CD4-positive, CD25-positive, alpha-beta regulatory T cell (primary cell): ENCODE results near the gene SRRD. TPM values are rescaled to one million over a fixed set of nuclear protein-coding genes. Genes with fewer than 3 reads are reported as not detected.

Source experiments
- ATAC-seq, 2 donors: fragments of 150-1000 bp; cut with Tn5 transposase; one replicate each; pipeline ENCODE4 v1.10.0; 2021; ENCODE audit warnings: low read depth in 2 of 2, moderate number of reproducible peaks in 2 of 2, moderate library complexity in 1 of 2
- DNase-seq, 3 donors: peaks; one replicate each; pipeline versions ENCODE4 v3.0.0 to v3.0.0-alpha.2; 2012 to 2022; ENCODE audit warnings: mixed read lengths in 1 of 3
- H3K27ac ChIP-seq: one replicate; pipeline ENCODE4 v1.7.0; 2013; ENCODE audit warnings: mild to moderate bottlenecking, low read length; ENCODE audit not compliant: insufficient read depth, poor library complexity, severe bottlenecking
- H3K27me3 ChIP-seq: one replicate; pipeline ENCODE4 v1.7.0; 2013; ENCODE audit warnings: low read length; ENCODE audit not compliant: control insufficient read depth, insufficient read depth
- H3K36me3 ChIP-seq: one replicate; pipeline ENCODE4 v1.7.0; 2013; ENCODE audit warnings: mild to moderate bottlenecking, low read length, moderate library complexity; ENCODE audit not compliant: control insufficient read depth, insufficient read depth
- H3K4me1 ChIP-seq: 2 replicates; pipeline ENCODE4 v1.7.0; 2013; ENCODE audit warnings: mild to moderate bottlenecking, low read length; ENCODE audit not compliant: insufficient read depth, control insufficient read depth, poor library complexity, severe bottlenecking
- H3K4me3 ChIP-seq: one replicate; pipeline ENCODE4 v1.7.0; 2013; ENCODE audit warnings: low read depth, mild to moderate bottlenecking, low read length, moderate library complexity
- H3K9me3 ChIP-seq, 2 experiments: 1 replicate in 1 of 2; 2 replicates in 1 of 2; pipeline ENCODE4 v1.7.0; 2013; ENCODE audit warnings: low read length in 2 of 2, mild to moderate bottlenecking in 1 of 2, moderate library complexity in 1 of 2; ENCODE audit not compliant: control insufficient read depth in 2 of 2
- H3K27ac Mint-ChIP-seq, 3 donors: one replicate each; pipeline ENCODE4 v1.8.0; 2020 to 2022; ENCODE audit warnings: mild to moderate bottlenecking in 3 of 3, mixed read lengths in 3 of 3, moderate library complexity in 2 of 3
- H3K27me3 Mint-ChIP-seq: one replicate; pipeline ENCODE4 v1.8.0; 2022; ENCODE audit warnings: mild to moderate bottlenecking, mixed read lengths
- H3K36me3 Mint-ChIP-seq: one replicate; pipeline ENCODE4 v1.8.0; 2020; ENCODE audit warnings: mixed read lengths
- H3K4me1 Mint-ChIP-seq, 4 donors: one replicate each; pipeline ENCODE4 v1.8.0; 2020 to 2022; ENCODE audit warnings: mixed read lengths in 4 of 4, mild to moderate bottlenecking in 1 of 4
- H3K4me3 Mint-ChIP-seq, 4 donors: one replicate each; pipeline ENCODE4 v1.8.0; 2020 to 2022; ENCODE audit warnings: mild to moderate bottlenecking in 4 of 4, mixed read lengths in 4 of 4, moderate library complexity in 3 of 4
- H3K9me3 Mint-ChIP-seq, 7 donors: one replicate each; pipeline ENCODE4 v1.8.0; 2020 to 2022; ENCODE audit warnings: mixed read lengths in 7 of 7, mild to moderate bottlenecking in 3 of 7, moderate library complexity in 2 of 7
- polyA plus RNA-seq, 4 donors: library from polyadenylated mRNA; unstranded; fragments of 300-500 nt; fragmentation: Illumina TruSeq; gene quantifications; one replicate each; pipeline ENCODE4 v1.2.3, GENCODE V29; 2021
- total RNA-seq: library from RNA; stranded (reverse); gene quantifications from one replicate; pipeline ENCODE4 v1.2.3, GENCODE V29; 2022

The SRRD gene
- total and polyA plus RNA-seq, 5 donors from 2014 or later: 25.5 to 34.7 (median 27.3) TPM

- no peak overlapping the region for H3K27ac ChIP-seq
- Mint-ChIP-seq H3K9me3 (no peaks in the 10 kb centered on the region), H3K36me3 (peaks cover 44% of the 10 kb centered on the region), H3K4me1 (peaks cover 0 to 7% (median 4%) of the 10 kb centered on the region in 4 donors), H3K4me3 (no peak overlapping the region), H3K27me3 (no peaks in the 10 kb centered on the region), H3K27ac (peak overlapping the region in 1 of 3 donors; percentile 20)
- ATAC-seq (no peak), DNase-seq (no peak)
- no peak overlapping the region for H3K4me3 ChIP-seq
- H3K9me3 ChIP-seq: no peaks in the 10 kb centered on the region
- peaks cover 53% of the 10 kb centered on the region for H3K36me3 ChIP-seq
- no peaks in the 10 kb centered on the region for H3K4me1 ChIP-seq
- H3K27me3 ChIP-seq: no peaks in the 10 kb centered on the region
Observed at GRCh38 chr22:26460202-26460601, 23.5 kb upstream of the SRRD start.

GRCh38 chr22:26461188-26461810, 22.4 kb upstream of the SRRD start:
- no peak for ATAC-seq

GRCh38 chr22:26462051-26462450, 21.6 kb upstream of the SRRD start:
- Mint-ChIP-seq H3K27me3 (no peaks in the 10 kb centered on the region), H3K27ac (no peak overlapping the region), H3K4me3 (no peak overlapping the region), H3K4me1 (peaks cover 0 to 7% (median 4%) of the 10 kb centered on the region in 4 donors), H3K9me3 (no peaks in the 10 kb centered on the region), H3K36me3 (peaks cover 51% of the 10 kb centered on the region)
- no peak overlapping the region for H3K4me3 ChIP-seq
- DNase-seq (no peak), ATAC-seq (no peak)
- H3K36me3 ChIP-seq: peaks cover 59% of the 10 kb centered on the region
- no peak overlapping the region for H3K27ac ChIP-seq
- no peaks in the 10 kb centered on the region for H3K9me3 ChIP-seq
- H3K27me3 ChIP-seq: no peaks in the 10 kb centered on the region
- H3K4me1 ChIP-seq: no peaks in the 10 kb centered on the region

More at GRCh38 chr22:26461188-26461810, 22.4 kb upstream of the SRRD start:
- Mint-ChIP-seq H3K27me3 (no peaks in the 10 kb centered on the region), H3K9me3 (no peaks in the 10 kb centered on the region), H3K4me1 (peaks cover 0 to 7% (median 4%) of the 10 kb centered on the region in 4 donors), H3K4me3 (no peak overlapping the region), H3K27ac (peak overlapping the region in 1 of 3 donors; percentile 71), H3K36me3 (peaks cover 46% of the 10 kb centered on the region)
- no peak overlapping the region for H3K27ac ChIP-seq
- no peaks in the 10 kb centered on the region for H3K27me3 ChIP-seq
- no peak overlapping the region for H3K4me3 ChIP-seq
- H3K9me3 ChIP-seq: no peaks in the 10 kb centered on the region
- H3K36me3 ChIP-seq: peaks cover 57% of the 10 kb centered on the region
- no peaks in the 10 kb centered on the region for H3K4me1 ChIP-seq
- peak; percentile 10 to 24 (median 23) for DNase-seq

DNA sequence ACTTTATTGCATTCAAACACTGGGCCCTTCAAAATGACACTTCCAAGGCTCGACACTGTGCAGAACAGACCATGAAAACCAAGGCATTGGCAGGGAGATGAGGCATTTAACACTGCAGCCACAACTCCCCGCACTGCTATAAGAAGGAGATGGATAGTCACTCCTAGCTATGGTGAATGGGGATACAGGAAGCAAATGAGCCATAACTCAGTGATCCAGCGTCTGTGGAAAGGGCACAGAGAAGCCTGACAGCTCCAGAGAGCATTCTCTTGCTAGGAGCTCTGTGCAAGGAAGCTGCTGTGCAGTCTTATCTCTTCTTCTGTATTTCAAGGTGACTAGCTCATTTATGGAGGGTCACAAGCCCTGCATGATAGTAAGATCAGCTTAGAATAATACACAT, 21.0 kb upstream of the SRRD start:
- Mint-ChIP-seq H3K4me1 (peaks cover 0 to 7% (median 4%) of the 10 kb centered on the region in 4 donors), H3K9me3 (no peaks in the 10 kb centered on the region), H3K36me3 (peaks cover 47% of the 10 kb centered on the region), H3K27me3 (no peaks in the 10 kb centered on the region), H3K27ac (peak overlapping the region in 1 of 3 donors; percentile 26), H3K4me3 (no peak overlapping the region)
- Histone ChIP-seq H3K36me3 (peaks cover 61% of the 10 kb centered on the region), H3K4me1 (no peaks in the 10 kb centered on the region), H3K9me3 (no peaks in the 10 kb centered on the region), H3K27me3 (no peaks in the 10 kb centered on the region), H3K4me3 (no peak overlapping the region), H3K27ac (no peak overlapping the region)
- no peak for DNase-seq
- ATAC-seq: no peak

- H3K27ac Mint-ChIP-seq: peak overlapping the region in 1 of 3 donors; percentile 33
- Histone ChIP-seq H3K4me1 (no peaks in the 10 kb centered on the region), H3K9me3 (no peaks in the 10 kb centered on the region), H3K27ac (no peak overlapping the region), H3K36me3 (peaks cover 59% of the 10 kb centered on the region), H3K27me3 (no peaks in the 10 kb centered on the region), H3K4me3 (no peak overlapping the region)
- no peaks in the 10 kb centered on the region for H3K27me3 Mint-ChIP-seq
- ATAC-seq: no peak
- DNase-seq: no peak
- H3K9me3 Mint-ChIP-seq: no peaks in the 10 kb centered on the region
- peaks cover 0 to 7% (median 4%) of the 10 kb centered on the region in 4 donors for H3K4me1 Mint-ChIP-seq
- no peak overlapping the region for H3K4me3 Mint-ChIP-seq
- H3K36me3 Mint-ChIP-seq: peaks cover 48% of the 10 kb centered on the region
Observed at GRCh38 chr22:26463101-26463661, 20.5 kb upstream of the SRRD start.

DNA sequence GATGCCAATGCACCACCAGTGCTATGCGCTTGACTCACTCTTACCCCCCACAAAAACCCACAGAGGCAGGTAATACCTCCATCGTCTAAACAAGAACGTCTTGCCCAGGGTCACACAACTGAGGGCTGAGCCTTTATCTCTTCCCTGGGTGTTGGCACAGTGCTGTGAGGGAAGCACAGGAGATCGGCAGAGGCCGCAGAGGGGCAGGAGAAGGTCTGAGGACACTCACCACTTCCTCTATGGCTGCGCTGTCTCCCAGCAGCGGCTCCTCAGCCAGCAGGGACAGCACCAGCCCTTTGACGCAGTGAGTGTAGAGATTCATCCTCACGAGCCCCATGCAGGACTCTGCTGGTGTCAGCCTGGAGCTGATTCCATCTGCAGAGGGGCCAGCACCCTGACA, 20.0 kb upstream of the SRRD start:
- Mint-ChIP-seq H3K36me3 (peaks cover 51% of the 10 kb centered on the region), H3K27ac (no peak overlapping the region), H3K9me3 (no peaks in the 10 kb centered on the region), H3K27me3 (no peaks in the 10 kb centered on the region), H3K4me1 (peaks cover 0 to 7% (median 4%) of the 10 kb centered on the region in 4 donors), H3K4me3 (no peak overlapping the region)
- no peak overlapping the region for H3K27ac ChIP-seq
- DNase-seq: no peak
- H3K9me3 ChIP-seq: no peaks in the 10 kb centered on the region
- H3K27me3 ChIP-seq: no peaks in the 10 kb centered on the region
- peaks cover 59% of the 10 kb centered on the region for H3K36me3 ChIP-seq
- H3K4me1 ChIP-seq: no peaks in the 10 kb centered on the region
- H3K4me3 ChIP-seq: no peak overlapping the region
- no peak for ATAC-seq

DNA sequence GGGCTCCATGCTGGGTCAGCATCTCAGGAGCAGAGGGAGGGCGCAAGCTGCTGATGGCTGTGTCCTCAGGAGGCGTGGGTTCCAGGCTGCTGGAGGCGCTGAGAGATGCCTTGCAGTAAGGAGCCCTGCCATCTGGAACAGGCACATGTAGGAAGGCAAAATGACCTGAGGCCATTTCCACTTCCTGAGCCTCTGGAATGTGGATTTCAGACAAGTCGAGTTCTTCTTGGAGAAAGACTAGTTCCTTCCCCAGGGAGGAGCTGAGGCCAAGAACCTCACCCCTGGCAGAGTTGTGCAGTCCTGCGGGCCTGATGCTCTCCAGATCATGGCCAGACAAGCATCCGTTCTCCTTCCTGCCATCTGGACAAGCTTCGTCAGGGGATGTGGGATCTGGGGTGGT, 19.4 kb upstream of the SRRD start:
- H3K27ac Mint-ChIP-seq: peak overlapping the region in 1 of 3 donors; percentile 62
- peaks cover 63% of the 10 kb centered on the region for H3K36me3 ChIP-seq
- peaks cover 54% of the 10 kb centered on the region for H3K36me3 Mint-ChIP-seq

DNA sequence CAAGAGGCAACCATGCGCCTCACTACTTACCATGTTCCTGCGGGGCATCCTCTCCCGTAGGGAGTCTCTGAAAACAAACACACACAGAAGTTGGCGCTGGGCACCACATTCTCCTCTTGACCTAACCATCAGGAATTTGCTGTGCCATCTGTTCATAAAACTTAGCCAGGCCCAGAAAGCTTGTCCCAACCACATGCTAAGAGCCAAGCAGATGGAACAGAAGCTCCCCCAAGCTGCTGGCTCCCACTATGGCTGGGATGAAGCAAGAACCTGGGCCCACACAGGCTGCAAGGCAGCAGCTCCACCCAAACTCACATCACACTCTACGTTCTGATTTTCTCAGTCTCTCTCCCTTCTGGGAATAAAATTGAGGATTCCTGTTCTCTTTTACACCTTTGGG, 17.5 kb upstream of the SRRD start:
- no peaks in the 10 kb centered on the region for H3K9me3 ChIP-seq
- no peak for ATAC-seq
- no peak overlapping the region for H3K27ac ChIP-seq
- no peak overlapping the region for H3K4me3 Mint-ChIP-seq
- H3K27ac Mint-ChIP-seq: no peak overlapping the region
- no peaks in the 10 kb centered on the region for H3K4me1 ChIP-seq
- peaks cover 0 to 3% (median 0%) of the 10 kb centered on the region in 4 donors for H3K4me1 Mint-ChIP-seq
- no peaks in the 10 kb centered on the region for H3K27me3 Mint-ChIP-seq
- H3K27me3 ChIP-seq: no peaks in the 10 kb centered on the region
- peaks cover 77% of the 10 kb centered on the region for H3K36me3 ChIP-seq
- DNase-seq: no peak
- no peak overlapping the region for H3K4me3 ChIP-seq
- no peaks in the 10 kb centered on the region for H3K9me3 Mint-ChIP-seq
- peaks cover 54% of the 10 kb centered on the region for H3K36me3 Mint-ChIP-seq

More for the DNA sequence above, 19.4 kb upstream of the SRRD start:
- H3K4me1 ChIP-seq: no peaks in the 10 kb centered on the region
- DNase-seq: no peak
- no peaks in the 10 kb centered on the region for H3K27me3 ChIP-seq
- Mint-ChIP-seq H3K4me1 (peaks cover 0 to 7% (median 4%) of the 10 kb centered on the region in 4 donors), H3K9me3 (no peaks in the 10 kb centered on the region), H3K4me3 (no peak overlapping the region), H3K27me3 (no peaks in the 10 kb centered on the region)
- H3K27ac ChIP-seq: no peak overlapping the region
- no peaks in the 10 kb centered on the region for H3K9me3 ChIP-seq
- no peak for ATAC-seq
- no peak overlapping the region for H3K4me3 ChIP-seq
